ENCODE data around the gene BCL2L12.

GRCh38 chr19:49667473-49667872, 1.7 kb downstream of the BCL2L12 start:
- no peak for TF ChIP-seq CTCF (IDR thresholded peaks at IDR 0.05)
- TF ChIP-seq EZH2 (IDR thresholded peaks at IDR 0.05; ENCODE audit: borderline replicate concordance, insufficient read depth, low read depth, low read length, poor library complexity, severe bottlenecking): no peak

All from B cell (primary cell).